GM20431 (cell line): Measurements from ENCODE around the gene NAV2.

Source experiments
- in situ Hi-C: fragments of 300-500 bp; cut with MseI, MboI; formaldehyde crosslinking; loops from one replicate; pipeline ENCODE4 v1.15.0; 2020; ENCODE audit warnings: low sequenced_read_pairs; ENCODE audit not compliant: unreplicated experiment

Gene NAV2

DNA sequence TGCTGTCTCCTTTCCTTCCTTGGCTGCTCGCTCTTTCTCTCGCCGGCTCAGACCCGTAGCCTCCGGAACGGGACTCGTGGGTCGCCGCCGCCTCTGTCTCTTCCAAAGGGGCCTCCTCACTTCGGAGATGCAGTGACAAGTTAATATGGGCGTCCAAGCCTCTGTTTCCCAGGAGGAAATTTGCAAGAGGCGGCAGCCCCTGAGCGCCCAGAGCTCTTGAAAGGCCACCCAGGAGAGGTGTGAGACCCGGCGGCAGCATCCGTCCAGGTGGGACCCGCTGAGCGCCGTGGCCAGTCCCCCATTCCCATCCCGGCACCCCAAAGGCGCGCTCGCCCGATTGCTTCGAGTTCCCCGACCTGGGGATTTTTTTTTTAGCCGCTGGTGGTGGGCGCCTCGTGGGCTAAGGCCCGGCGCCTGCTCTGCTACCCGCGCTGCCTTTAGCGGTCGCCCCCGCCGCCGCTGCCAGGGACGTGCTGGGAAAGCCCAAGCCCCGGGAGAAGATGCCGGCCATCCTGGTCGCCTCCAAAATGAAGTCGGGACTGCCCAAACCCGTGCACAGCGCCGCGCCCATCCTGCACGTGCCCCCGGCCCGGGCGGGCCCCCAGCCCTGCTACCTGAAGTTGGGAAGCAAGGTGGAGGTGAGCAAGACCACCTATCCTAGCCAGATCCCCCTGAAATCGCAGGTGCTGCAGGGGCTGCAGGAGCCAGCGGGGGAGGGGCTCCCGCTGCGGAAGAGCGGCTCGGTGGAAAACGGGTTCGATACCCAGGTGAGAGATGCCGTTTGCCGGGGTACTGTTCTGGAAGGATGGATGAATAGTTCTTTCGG lies 772 bp downstream of the NAV2 start:
- in situ Hi-C loops: no loop called here

DNA sequence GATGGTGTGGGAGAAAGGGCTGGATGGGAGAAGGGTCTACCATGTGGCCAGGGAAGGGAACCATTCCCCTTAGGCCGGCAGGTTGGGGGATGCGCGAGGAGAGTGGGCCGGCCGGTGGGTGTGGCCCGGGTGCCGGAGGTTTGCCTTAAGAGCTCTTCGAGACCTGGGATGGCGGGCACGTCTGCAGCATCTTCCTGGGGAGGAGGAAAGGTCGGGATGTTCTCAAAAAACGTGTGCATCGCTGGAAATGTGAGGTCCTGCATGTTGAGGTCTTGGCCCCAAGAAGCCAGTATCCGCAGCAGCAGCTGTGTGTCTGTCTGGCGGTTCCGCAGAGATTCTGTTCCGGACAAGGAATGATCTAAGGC lies 1.4 kb downstream of the NAV2 start:
- in situ Hi-C loops: no loop called here

DNA sequence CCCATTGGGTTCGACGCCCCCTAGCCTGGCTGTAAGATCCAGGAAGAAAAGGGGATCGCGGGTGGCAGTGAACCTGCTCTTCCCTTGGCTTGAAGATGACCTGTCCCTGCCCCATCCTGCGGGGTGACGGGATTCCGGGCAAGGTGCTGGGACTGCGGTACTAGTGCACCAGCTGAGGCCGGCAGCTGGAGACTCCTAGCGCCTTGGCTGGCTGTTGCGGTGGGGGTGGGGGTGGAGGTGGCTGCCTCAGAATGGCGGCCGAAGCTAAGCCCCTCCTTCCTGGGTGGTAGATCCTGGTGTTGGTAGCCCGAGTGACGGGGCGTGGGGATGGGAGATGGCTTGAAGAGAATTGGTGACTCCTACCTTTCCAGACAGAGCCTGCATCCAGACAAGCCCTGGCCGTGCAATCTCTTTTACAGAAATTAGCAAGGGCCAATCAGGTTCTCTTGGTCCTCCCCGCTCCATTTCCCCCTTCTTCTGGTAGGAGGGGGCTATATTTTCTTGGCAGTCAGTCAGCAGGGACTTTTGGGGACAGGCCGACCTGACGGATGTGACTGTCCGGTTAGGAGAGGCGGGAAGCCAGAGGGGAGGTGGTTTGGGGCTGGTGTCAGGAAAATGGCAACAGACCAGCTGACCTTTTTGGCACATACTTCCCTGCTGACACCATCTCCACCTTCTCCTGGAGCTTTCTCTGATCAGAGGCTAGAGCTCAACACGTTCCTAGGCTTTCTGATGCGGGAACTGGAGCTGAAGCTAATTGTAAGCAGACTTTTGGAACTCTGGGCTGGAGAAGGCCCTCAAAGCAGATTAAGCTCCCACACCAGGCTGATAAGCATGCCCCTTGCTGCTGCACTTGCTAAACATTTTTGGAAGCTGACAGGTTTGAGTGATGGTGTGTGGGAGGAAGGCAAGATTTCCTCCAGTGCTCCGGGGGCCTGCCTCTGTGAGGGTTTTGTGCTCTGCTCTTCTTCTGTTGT lies 2.0 kb downstream of the NAV2 start:
- in situ Hi-C loops: no loop called here

DNA sequence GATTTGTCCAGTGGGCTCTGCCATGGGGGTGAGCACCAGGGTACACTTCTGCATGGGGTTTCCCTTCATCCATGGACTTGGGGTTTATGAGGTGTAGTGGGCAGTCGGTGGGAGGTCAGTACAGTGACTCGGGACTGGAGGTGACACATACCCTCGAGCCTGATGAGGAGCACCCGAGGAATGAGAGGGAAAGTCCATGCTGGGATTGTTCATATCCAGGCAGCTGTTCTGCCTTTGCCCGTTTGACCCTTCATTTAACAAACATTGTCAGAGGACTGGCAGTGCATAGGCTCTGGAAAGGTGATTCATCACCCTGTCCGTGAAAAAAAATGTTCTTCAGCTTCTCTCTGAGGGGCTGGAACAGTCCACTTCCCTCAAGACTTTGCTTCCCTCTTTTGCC lies 2.7 kb downstream of the NAV2 start:
- in situ Hi-C loops: no loop called here

DNA sequence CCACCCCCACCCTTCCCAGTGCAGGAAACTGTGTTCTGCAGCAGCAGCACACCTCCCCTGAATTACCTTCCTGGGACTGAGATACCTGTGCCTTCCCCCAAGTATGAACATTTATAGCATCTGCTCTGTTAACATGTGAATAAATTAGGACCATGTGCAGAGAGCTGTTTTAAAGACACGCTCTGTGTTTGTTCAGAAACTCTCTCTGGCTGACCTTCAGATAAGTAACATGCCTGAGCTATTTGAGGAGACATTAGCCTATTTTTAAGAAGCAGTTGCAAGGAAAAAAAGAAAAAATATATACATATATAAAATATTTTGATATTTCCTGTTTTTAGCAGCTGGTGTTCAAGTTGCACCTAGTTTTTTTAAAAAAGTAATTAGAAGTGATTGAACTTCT lies 5.4 kb downstream of the NAV2 start:
- in situ Hi-C loops: no loop called here

DNA sequence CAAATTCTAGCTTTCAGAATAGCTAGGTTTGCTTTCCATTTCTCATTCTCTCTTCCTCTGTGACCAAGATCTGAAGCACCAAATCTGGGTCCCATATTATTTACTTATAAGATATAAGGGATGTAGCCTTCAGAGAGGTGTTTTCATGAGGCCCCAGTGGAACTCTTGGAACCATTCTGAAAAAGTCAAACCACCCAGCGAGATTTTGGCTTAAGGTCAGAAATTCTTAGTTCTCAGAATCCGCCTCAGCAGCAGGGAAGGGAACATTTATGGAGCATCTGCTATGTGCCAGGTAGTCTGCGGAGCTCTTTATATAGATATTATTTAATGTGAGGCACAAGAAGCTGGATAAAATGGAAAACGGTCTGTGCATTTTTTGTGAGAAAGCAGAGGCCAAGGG lies 6.3 kb downstream of the NAV2 start:
- in situ Hi-C loops: no loop called here

DNA sequence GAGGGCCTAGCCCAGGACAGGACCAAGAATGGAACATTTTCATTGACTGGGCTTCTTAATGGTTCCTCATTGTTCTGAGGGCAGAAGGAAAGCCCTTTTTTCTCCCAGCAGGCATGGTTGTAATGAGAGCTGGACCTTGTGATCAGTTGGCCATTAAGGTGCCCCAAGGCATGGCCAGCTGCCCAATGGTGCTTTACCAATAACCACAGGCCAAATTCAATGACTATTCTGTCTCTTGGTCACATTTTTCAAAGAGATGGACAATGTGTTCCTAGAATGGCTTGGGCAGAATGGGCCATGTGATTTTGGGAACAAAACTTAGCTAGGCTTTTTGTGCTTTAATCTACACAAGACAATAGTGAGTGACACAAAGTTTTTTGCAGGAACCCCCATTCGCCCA lies 7.3 kb downstream of the NAV2 start:
- in situ Hi-C loops: no loop called here

DNA sequence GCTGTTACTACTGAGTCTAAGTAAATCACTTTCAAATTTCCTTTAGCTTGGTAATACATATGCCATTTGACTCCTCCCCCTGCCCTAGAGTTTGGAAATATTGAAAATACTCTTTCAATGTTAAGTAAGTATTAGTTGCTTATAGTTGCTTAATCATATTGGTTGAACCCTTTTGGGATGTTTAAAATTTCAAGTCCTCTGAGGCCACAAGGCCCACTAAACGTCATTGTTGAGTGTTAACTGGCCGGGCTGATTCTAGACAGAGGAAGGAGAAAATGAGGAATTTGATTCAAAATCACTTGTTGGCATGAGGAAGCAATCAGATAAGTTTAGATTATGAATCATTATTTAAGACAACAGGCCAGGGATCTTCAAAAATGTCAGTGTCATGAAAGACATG lies 8.5 kb downstream of the NAV2 start:
- in situ Hi-C loops: no loop called here

GRCh38 chr11:19722702-19723101 lies 10.1 kb downstream of the NAV2 start:
- in situ Hi-C loops: no loop called here

GRCh38 chr11:19723572-19724342 lies 11.1 kb downstream of the NAV2 start:
- in situ Hi-C loops: no loop called here

GRCh38 chr11:19724765-19725164 lies 12.1 kb downstream of the NAV2 start:
- in situ Hi-C loops: loop anchor here (25.0 kb wide), 2 partner anchors 412 to 662 kb away; partner anchors contain the start of gene MRGPRX2

DNA sequence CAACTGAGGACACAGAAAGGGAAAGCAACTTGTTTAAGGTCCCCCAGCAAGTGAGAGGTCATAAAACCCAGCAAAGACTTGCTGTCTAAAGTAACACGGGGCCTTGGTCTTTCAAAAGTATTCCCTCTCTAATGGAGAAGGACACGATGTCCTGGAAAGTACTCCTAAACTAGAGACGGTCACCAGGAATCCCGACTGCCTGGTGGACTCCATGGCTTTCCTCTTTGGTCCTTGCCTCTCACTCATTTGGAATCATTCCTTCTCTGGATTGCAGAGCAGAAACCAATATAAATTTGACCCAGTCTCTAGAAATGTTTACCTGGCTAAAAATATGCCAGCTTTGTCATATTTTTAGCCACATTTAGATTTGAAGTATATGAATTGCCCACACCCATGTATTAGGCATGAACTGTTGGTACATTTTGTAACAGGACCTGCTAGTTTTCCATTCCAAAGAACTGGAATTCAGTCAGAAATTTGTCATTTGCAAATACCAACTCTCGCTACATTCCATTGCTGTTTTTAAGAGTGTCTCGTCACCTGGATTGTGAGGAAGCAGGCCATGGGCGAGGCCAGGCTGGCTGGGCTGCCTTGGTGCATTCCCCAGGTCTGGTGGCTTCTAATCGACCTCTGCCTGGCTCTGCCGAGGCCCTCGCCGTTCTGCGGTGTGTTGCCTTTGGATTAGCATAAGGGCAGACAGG lies 12.9 kb downstream of the NAV2 start:
- in situ Hi-C loops: loop anchor here (25.0 kb wide), 2 partner anchors 413 to 663 kb away; partner anchors contain the start of gene MRGPRX2

- in situ Hi-C loops: loop anchor here (25.0 kb wide), 2 partner anchors 415 to 665 kb away; partner anchors contain the start of gene MRGPRX2
These were observed 14.6 kb downstream of the NAV2 start for GRCh38 chr11:19727246-19727645.

- in situ Hi-C loops: loop anchor here (25.0 kb wide), 2 partner anchors 416 to 666 kb away; partner anchors contain the start of gene MRGPRX2
These were observed 15.8 kb downstream of the NAV2 start for GRCh38 chr11:19728436-19728835.

GRCh38 chr11:19729141-19729540 lies 16.5 kb downstream of the NAV2 start:
- in situ Hi-C loops: loop anchor here (25.0 kb wide), 2 partner anchors 417 to 667 kb away; partner anchors contain the start of gene MRGPRX2

- in situ Hi-C loops: loop anchor here (25.0 kb wide), 2 partner anchors 418 to 668 kb away; partner anchors contain the start of gene MRGPRX2
These were observed 17.7 kb downstream of the NAV2 start for GRCh38 chr11:19730373-19730772.

- in situ Hi-C loops: loop anchor here (25.0 kb wide), 2 partner anchors 422 to 672 kb away; partner anchors contain the start of gene MRGPRX2
These were observed 21.5 kb downstream of the NAV2 start for GRCh38 chr11:19734171-19734570.

DNA sequence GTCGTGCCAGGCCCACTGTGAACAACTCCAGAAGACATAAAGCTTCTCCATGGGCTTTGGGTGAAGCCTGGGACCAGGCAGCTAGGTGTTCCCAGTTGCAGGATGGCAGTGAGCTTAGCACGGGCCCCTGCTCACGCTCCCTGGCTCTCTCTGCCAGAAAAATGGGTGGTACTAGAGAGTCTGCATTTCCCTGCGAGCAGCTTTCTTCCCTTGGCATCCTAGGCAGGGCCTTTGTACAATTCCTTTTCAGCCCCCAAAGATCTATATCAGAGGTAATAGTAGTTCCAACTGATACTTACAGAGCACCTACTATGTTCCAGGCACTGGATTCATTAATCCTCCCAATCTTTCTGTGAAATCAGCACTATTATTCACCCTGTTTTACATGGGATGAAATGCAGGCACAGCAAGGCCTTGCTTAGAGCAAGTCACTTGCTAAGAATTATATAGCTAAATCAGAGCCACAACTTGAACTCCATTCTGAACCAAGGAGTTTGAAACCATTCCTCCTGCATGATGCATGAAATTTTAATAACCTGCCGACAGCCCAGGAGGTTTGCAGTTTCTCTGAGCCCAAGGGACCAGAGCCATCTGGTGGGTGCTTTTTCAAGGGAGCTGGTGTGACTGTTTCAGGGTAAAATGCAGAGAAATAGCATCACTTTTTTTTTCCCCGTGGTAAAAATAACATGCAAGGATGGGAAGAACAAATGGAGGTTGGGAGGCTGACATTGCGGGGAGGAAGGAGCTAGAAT lies 22.7 kb downstream of the NAV2 start:
- in situ Hi-C loops: loop anchor here (25.0 kb wide), 2 partner anchors 423 to 673 kb away; partner anchors contain the start of gene MRGPRX2
